ENCODE results near the gene MLPH. TPM values are rescaled to one million over a fixed set of nuclear protein-coding genes. Genes with fewer than 3 reads are reported as not detected.

The MLPH gene
- total RNA-seq, 1 donor from 2014 or later: 222 TPM

DNA sequence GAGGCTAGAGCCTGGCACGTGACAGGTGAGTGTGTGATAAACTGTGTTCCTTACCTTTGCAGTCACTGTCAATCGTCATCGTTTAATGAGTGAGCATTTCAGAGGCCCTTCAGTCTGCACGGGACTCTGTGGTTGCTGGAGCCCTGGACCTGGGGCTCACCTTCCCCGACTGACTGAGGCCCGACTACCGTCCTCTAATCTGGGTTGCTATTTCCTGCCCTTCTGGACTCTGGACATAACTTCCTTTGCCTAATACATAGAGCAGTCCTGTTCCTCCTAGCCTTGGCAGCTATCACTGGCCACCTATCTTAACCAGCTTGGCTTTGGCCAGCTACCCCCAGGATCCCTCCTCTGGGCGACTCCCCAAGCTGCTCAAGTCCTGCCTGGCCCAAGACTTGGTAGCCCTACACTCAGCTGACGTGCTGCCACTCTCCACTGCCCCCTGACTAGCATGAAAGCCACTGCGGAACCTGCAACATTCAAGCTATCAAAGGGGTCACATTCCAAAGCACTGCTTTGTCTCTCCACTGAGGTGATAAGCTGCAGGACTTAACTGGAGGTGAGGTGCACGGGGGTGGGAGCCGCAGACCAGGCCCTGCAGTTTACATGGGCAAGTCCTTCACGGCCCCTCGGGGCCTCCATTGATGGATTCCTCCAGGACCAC lies 114.5 kb downstream of the MLPH start:
- no peak for DNase-seq (ENCODE audit: low spot score)

GRCh38 chr2:237602409-237602808 lies 115.4 kb downstream of the MLPH start:
- DNase-seq (ENCODE audit: low spot score): no peak

DNA sequence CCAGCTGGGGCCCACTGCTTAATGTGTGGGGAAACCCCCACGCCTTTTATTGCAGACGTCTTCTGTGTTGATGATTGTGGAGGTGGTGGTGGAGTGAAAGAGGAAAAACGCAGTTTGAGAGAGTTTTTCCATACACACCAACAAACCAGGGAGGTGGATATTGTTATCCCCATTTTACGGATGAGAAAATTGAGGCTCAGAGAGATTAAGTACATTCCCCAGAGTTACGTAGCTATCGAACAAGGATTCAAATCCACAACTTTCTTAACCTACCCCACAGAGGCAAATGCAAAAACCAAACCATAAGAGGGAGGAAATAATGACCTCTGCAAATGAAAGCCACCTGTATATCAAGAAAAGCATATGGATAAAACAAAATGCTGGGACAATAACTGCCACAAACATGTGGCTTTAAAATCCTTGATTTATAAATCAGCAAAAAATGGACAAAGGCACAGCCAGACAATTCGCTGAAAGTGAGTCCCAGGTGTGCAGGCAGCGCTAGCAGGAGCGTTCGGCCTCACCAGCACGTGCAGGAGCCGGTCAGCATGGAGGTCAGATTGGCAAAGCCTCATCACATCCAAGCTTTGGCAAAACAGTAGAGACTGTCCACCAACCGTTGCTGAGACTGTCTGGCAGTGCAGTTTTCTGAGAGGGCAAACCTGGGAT lies 116.1 kb downstream of the MLPH start:
- DNase-seq (ENCODE audit: low spot score): no peak

GRCh38 chr2:237603718-237604362 lies 116.8 kb downstream of the MLPH start:
- peak; percentile 65 for DNase-seq (ENCODE audit: low spot score)

DNA sequence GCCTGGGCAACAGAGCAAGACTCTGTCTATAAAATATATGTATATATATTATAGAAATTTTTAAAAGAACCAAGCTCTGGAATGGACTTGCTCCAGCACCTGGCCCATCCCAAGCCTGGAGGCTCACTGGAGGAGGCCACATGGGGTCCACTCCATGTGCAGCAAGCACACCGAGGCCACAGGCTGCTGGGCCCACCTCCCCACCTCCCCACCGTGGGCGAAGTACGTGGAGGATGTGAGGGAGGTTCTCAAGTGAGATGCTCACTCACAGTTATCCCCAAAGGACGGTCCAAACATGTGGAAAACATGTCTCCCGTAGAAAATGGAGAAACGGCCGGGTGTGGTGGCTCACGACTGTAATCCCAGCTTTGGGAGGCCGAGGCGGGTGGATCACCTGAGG lies 117.3 kb downstream of the MLPH start:
- no peak for DNase-seq (ENCODE audit: low spot score)

Other genes with a start within 250 kb of the MLPH start
- 258 TPM for gene COL6A3, start 73.1 kb upstream of the MLPH start, total RNA-seq
- gene PRLH, start 79.3 kb downstream of the MLPH start, total RNA-seq: not detected
- gene RAB17, start 103.5 kb downstream of the MLPH start, total RNA-seq: 64.8 TPM
- gene LRRFIP1, start 140.3 kb downstream of the MLPH start, total RNA-seq: 104 TPM